ENCODE results near the gene NUAK1. TPM values are rescaled to one million over a fixed set of nuclear protein-coding genes. Genes with fewer than 3 reads are reported as not detected.
A peak's percentile ranks its signal among the peaks of the same experiment; 100 is the strongest.
"Not testable (repeated sequence)": the region's sequence is repeated elsewhere in the genome, so short reads cannot be mapped to it uniquely, and the experiment has no call there.

The NUAK1 gene
- polyA plus RNA-seq, 10 donors: 10.7 to 15.7 (median 12.1) TPM

- no peak for DNase-seq
Measured at GRCh38 chr12:106149096-106149784, 10.5 kb upstream of the NUAK1 start.

DNA sequence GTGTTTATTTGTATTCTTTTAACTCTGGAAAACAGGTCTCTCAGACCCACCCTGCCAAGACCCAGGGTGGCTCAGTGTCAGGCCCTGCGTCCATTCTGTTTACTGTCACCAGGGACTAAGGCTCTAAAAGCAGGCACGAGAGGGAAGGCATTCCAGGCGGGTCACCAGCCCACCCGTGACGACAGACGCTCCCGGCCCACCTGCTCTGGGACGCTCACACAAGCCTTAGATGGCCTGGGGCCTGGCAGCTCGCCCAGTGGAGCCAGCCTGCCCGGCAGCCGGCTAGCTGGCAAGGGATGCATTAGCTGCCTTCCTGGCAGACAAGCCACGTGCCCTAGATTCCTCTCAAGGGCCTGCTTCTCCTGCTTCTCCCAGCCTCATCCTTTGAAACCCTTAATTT, 9.2 kb upstream of the NUAK1 start:
- DNase-seq: peak; percentile 67 to 74 (median 73)

DNA sequence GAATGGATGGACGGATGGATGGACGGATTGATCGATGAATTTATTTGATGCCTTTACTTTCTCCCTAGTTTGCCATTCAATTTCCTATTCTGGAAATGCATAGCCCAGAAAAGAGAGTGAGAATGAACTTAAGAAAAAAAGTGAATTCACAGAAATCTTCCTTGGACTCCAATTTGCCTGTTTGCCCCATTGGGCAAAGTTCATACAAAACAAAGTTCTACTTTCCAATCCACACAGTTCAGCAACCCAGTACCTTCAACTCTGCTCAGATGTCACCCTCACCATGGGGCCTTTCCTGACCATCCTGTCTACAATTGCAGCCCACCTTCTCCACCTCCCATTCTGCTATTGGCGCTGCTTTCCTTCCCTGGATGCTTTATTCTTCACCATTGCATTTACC, 8.2 kb upstream of the NUAK1 start:
- no peak for DNase-seq

DNA sequence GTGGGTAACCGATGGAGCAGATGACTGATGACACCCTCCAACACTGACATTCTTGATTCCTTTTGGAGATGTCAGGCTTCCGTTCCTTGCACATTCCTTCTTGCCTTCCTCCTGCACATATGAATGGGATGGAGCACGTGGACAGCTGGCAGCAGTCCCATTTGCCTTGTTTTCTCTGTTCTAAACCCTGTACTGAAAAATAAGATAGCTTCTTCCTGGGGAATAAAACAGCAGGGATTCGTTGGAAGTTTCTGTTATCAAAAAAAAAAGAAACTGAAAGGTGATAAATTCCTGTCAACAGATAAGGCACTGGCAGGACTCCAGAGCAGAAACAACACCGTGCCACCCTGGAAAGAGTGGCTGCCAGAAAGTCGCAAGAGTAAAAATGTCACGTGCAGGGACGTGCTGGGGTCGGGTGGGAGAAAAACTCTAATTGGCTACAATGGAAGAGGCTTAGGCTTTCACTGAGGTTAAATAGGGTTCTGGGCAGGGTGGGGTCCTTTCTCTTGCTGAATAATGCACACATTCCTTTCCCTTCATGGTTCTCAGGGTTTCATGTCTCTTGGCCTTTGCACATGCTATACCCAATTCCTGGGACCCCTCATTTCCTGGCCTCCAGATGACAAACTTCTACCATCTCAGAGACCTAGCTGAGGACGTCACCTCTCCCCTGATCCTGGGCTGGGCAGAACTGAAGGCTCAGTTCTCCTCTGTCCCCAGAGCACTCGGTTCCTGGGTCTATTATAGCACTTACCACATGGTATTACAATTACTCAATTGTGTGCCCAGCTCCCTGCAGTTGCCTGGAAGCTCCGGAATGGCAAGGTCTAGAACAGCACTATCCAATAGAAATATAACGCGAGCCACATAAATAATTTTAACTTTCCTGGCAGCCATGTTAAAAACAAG, 7.0 kb upstream of the NUAK1 start:
- no peak for DNase-seq

GRCh38 chr12:106144847-106145246, 6.1 kb upstream of the NUAK1 start:
- no peak for DNase-seq

- no peak for DNase-seq
Measured at GRCh38 chr12:106142591-106143261, 4.0 kb upstream of the NUAK1 start.

GRCh38 chr12:106141920-106142319, 3.2 kb upstream of the NUAK1 start:
- DNase-seq: not testable (repeated sequence)

DNA sequence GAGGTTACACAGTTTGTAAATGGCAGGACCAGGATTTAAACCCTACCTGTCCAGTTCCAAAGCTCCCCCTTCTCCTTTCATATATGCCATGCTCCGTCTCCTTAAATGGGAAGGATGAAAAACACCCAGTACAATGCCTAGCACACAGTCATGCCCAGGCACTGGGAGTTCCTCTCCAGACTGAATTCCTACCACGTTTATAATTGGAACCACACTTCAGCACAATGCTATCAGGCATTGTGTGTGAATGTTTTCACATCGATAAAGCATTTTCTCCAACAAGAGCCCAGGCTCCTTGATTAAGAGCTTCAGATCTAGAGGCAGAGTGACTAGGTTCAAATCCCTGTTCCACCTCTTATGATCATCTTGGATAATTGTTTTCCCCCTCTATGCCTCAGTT, 2.7 kb upstream of the NUAK1 start:
- DNase-seq: no peak

DNA sequence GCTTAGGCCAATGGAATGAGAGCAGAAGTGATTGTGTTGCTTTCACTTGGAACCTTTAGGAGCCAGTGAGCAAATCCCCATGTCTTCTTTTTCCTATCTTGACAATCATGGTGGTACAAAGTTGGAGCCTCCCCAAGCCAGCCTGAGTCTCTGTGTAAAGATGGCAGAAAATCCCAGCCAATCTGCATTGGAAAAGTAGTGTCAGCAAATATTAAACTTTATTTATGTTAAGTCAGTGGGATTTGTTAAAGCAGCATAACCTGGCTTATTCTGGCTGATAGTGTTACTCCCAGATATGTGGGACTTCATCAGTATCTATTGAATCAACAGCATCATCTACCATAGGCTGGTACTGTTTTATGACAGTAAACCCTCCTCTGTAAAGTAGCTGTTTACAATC, 2.2 kb upstream of the NUAK1 start:
- DNase-seq: no peak

GRCh38 chr12:106140223-106140986, 1.7 kb upstream of the NUAK1 start:
- no peak for DNase-seq

- peak; percentile 69 to 89 (median 73) for DNase-seq
Measured at GRCh38 chr12:106139422-106140171, 843 bp upstream of the NUAK1 start.

DNA sequence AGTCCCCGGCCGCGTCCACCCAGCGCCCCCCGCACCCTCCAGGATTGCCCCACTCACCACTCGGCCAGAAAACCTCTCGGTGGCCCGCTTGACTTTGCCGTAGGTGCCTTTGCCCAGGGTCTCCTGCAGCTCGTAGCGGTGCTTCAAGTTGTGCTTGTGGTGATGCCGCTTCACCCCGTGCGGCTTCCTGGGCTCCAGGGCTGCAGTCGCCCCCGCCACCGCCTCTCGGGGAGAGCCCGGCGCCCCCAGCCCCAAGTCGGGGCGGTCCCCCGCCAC, 459 bp downstream of the NUAK1 start:
- DNase-seq: no peak

- peak in 1 of 3 donors; percentile 55 for DNase-seq
Measured at GRCh38 chr12:106137530-106138356, 1.0 kb downstream of the NUAK1 start.

- peak; percentile 89 to 94 (median 90) for DNase-seq
Measured at GRCh38 chr12:106136263-106136662, 2.5 kb downstream of the NUAK1 start.

- peak in 1 of 3 donors; percentile 61 for DNase-seq
Measured at GRCh38 chr12:106135781-106136180, 3.0 kb downstream of the NUAK1 start.

GRCh38 chr12:106135075-106135474, 3.7 kb downstream of the NUAK1 start:
- DNase-seq: no peak

- no peak for DNase-seq
Measured at GRCh38 chr12:106134294-106134949, 4.3 kb downstream of the NUAK1 start.

- no peak for DNase-seq
Measured at GRCh38 chr12:106133136-106134087, 5.3 kb downstream of the NUAK1 start.
